Ovary (tissue), 9 donors: ENCODE results near the gene HS6ST2. TPM values are rescaled to one million over a fixed set of nuclear protein-coding genes. Genes with fewer than 3 reads are reported as not detected.

ENCODE experiments used
- DNase-seq, 5 donors: peaks; one replicate each; pipeline ENCODE4 v3.0.0-alpha.2; 2019 to 2020
- H3K27ac ChIP-seq, 2 donors: fragments of 200-600 bp; one replicate each; pipeline versions ENCODE4 v1.5.1 to v1.8.0; 2019 to 2022
- H3K27me3 ChIP-seq: fragments of 200-600 bp; one replicate; pipeline ENCODE4 v1.8.0; 2022
- H3K36me3 ChIP-seq: fragments of 200-600 bp; sonication (generic); one replicate; pipeline ENCODE4 v1.5.1; 2019
- H3K4me1 ChIP-seq: one replicate; pipeline ENCODE4 v1.8.1; 2013; ENCODE audit warnings: mild to moderate bottlenecking, moderate library complexity; ENCODE audit not compliant: insufficient read depth
- H3K4me3 ChIP-seq: fragments of 200-600 bp; sonication (generic); one replicate; pipeline ENCODE4 v1.5.1; 2017
- H3K9me3 ChIP-seq, 2 donors: fragments of 200-600 bp in 1 of 2; sonication (generic) in 1 of 2; one replicate each; pipeline versions ENCODE4 v1.5.1 to v1.8.1; 2013 to 2019; ENCODE audit warnings: mild to moderate bottlenecking in 1 of 2, moderate library complexity in 1 of 2
- CTCF ChIP-seq, 3 donors: fragments of 450-650 bp in 2 of 3; fragments of 200-600 bp in 1 of 3; IDR thresholded peaks; one replicate each; pipeline versions ENCODE4 v1.5.1 to v1.8.0; 2016 to 2022; ENCODE audit warnings: antibody characterized with exemption in 3 of 3, mild to moderate bottlenecking in 1 of 3
- EP300 ChIP-seq: sonication (generic); formaldehyde crosslinking; IDR thresholded peaks from one replicate; pipeline ENCODE4 v1.6.1; 2017; ENCODE audit warnings: antibody characterized with exemption
- POLR2A ChIP-seq: fragments of 450-650 bp; IDR thresholded peaks from one replicate; pipeline ENCODE4 v1.6.1; 2017; ENCODE audit warnings: antibody characterized with exemption, mild to moderate bottlenecking, moderate library complexity
- WGBS, 3 donors: extraction: QIAGEN DNeasy Blood & Tissue Kit in 1 of 3; methylation state at CpG; one replicate each; pipeline versions ENCODE4 v1.1.5 to v1.1.7; 2013 to 2017; 5-methylcytosine and 5-hydroxymethylcytosine counted together
- intact Hi-C, 4 donors: fragments of 100-400 bp; cut with DNase I; formaldehyde crosslinking; loops; one replicate each; pipeline versions ENCODE4 v1.11.0 to v1.15.1; 2022 to 2023
- polyA plus RNA-seq, 2 donors: library from polyadenylated mRNA; stranded (reverse); fragments of 200-250 nt in 1 of 2; fragments of 350-450 nt in 1 of 2; fragmentation: Illumina TruSeq in 1 of 2; extraction: RNeasy Lipid Tissue Mini Kit (QIAGEN cat#74804) in 1 of 2; gene quantifications; one replicate each; pipeline ENCODE4 v1.2.3, GENCODE V29; 2013 to 2014
- total RNA-seq, 7 donors: library from RNA; depleted of rRNA in 2 of 7; stranded (reverse); fragments of >200 nt in 2 of 7; fragmentation: NEBNext Ultra II Directional in 3 of 7; extraction: Animal tissue kit (Norgen Biotek cat#: 25700) in 3 of 7; gene quantifications; one replicate each; pipeline versions ENCODE4 v1.1.0 to v1.2.4, GENCODE V29; 2016 to 2023
- donor health status: DM: no; HTN: no; CAD: no; lungs with moderate emphysema.
- donor health status: DM: no; HTN: no; CAD: no.
- donor health status: Bipolar disorder and iron deficiency.
- donor health status: DM: yes; HTN: yes; CAD: no.
- donor health status: DM: no; HTN: no; CAD: no.
- donor health status: DM: yes; HTN: yes; CAD: no.

Gene HS6ST2
- total and polyA plus RNA-seq, 9 donors, result 5.9 to 29.0 (median 12.9) TPM

DNA sequence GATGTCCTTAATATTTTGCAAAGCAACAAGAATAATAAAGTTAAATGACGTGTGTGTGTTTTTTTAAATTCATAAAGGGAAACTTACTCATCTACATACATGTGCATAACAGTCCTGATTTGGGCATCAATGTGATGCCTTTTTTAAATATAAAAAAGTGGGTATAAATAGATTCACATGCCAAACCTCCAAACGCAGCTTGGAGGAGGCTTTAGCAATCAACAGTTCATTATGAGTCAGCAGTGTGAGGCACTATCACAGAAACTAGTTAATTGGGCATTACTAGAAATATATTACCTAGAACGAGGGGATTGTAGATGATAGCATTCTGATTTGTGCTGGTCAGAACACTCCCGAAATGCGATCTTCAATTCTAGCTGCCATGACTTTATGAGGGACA is 115.1 kb downstream of the HS6ST2 start:
- DNase-seq, result no peak
- no peaks in the 10 kb centered on the region for H3K9me3 ChIP-seq
- H3K27me3 ChIP-seq, result no peaks in the 10 kb centered on the region
- H3K36me3 ChIP-seq, result no peaks in the 10 kb centered on the region
- 42 to 50% (median 46%) methylated on average over 5 of the region's 5 CpGs for WGBS, 3 donors
- H3K27ac ChIP-seq, result no peak overlapping the region
- no peaks in the 10 kb centered on the region for H3K4me1 ChIP-seq
- no peak overlapping the region for H3K4me3 ChIP-seq
- TF ChIP-seq CTCF (IDR thresholded peaks at IDR 0.05) (no peak), POLR2A (no peak), EP300 (no peak)
- intact Hi-C loops, result no loop called here

GRCh38 chrX:132842460-132843238 is 115.8 kb downstream of the HS6ST2 start:
- H3K36me3 ChIP-seq, result no peaks in the 10 kb centered on the region
- H3K4me1 ChIP-seq, result no peaks in the 10 kb centered on the region
- no peak for DNase-seq
- H3K27me3 ChIP-seq, result no peaks in the 10 kb centered on the region
- intact Hi-C loops, result no loop called here
- 45 to 53% (median 50%) methylated on average over 4 of the region's 4 CpGs for WGBS, 3 donors
- no peak overlapping the region for H3K4me3 ChIP-seq
- H3K27ac ChIP-seq, result no peak overlapping the region
- no peaks in the 10 kb centered on the region for H3K9me3 ChIP-seq
- TF ChIP-seq EP300 (no peak), CTCF (IDR thresholded peaks at IDR 0.05) (no peak), POLR2A (no peak)

DNA sequence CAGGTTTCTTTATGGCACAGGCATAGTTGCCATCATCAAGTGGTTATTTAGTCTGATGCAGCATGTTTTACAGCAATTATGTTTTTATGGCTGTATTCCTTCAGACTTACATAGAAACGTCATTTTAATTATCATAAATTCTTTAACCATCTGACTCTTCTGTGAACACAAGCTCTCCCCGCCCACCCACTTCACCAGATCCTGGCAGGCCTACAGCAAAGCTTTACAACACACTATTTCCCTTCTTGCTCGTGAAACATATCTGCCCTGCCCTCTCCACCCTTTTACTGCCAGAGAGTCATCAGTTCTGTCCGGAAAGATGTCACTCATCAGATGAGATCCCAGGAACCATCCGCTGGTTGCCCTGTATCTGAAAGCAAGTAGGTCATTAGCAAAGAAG is 120.5 kb downstream of the HS6ST2 start:
- DNase-seq, result no peak
- Histone ChIP-seq H3K9me3 (no peaks in the 10 kb centered on the region), H3K36me3 (no peaks in the 10 kb centered on the region), H3K27ac (no peak overlapping the region), H3K4me3 (no peak overlapping the region), H3K4me1 (no peaks in the 10 kb centered on the region), H3K27me3 (no peaks in the 10 kb centered on the region)
- TF ChIP-seq POLR2A (no peak), EP300 (no peak), CTCF (IDR thresholded peaks at IDR 0.05) (no peak)
- intact Hi-C loops, result no loop called here
- 53 to 56% (median 54%) methylated on average over 5 of the region's 5 CpGs for WGBS, 3 donors

DNA sequence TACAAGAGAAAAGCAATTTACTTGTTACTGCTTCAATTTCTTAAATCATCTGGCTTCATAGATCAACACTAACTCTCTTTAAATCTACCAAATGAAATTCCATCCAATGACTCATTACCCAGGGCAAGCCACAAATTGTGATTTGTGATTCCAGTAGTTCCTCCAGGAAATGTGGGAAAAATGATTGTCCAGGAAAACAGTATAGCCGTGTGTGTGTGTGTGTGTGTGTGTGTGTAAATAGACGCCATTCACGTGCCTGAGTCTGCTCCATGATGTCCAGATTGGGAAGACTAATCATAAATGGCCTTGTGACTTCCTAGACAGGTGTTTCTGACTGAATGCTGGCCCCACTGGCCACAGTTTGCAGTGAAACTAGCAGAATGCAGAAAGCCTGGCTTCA is 121.3 kb downstream of the HS6ST2 start:
- no peaks in the 10 kb centered on the region for H3K36me3 ChIP-seq
- H3K27me3 ChIP-seq, result no peaks in the 10 kb centered on the region
- TF ChIP-seq POLR2A (no peak), EP300 (no peak), CTCF (IDR thresholded peaks at IDR 0.05) (no peak)
- no peak overlapping the region for H3K27ac ChIP-seq
- intact Hi-C loops, result no loop called here
- WGBS, 3 donors, result 37 to 50% (median 41%) methylated on average over 3 of the region's 3 CpGs
- no peaks in the 10 kb centered on the region for H3K9me3 ChIP-seq
- no peaks in the 10 kb centered on the region for H3K4me1 ChIP-seq
- DNase-seq, result no peak
- H3K4me3 ChIP-seq, result no peak overlapping the region
